H9 (cell line): Measurements from ENCODE around the gene DDAH2. TPM values are rescaled to one million over a fixed set of nuclear protein-coding genes. Genes with fewer than 3 reads are reported as not detected.

ENCODE experiments used
- DNase-seq: peaks from one replicate; pipeline ENCODE4 v3.0.0-alpha.2; 2017
- H2AFZ ChIP-seq: one replicate; pipeline ENCODE4 v1.6.1; 2013; ENCODE audit warnings: mild to moderate bottlenecking, low read length, control low read depth, moderate library complexity
- H2AK5ac ChIP-seq: 2 replicates; pipeline ENCODE4 v1.6.1; 2013; ENCODE audit warnings: low read length, control low read depth, mixed read lengths; ENCODE audit not compliant: insufficient read length
- H2BK120ac ChIP-seq: one replicate; pipeline ENCODE4 v1.6.1; 2013; ENCODE audit warnings: low read depth, mild to moderate bottlenecking, low read length, control low read depth, inconsistent platforms; ENCODE audit not compliant: poor library complexity, severe bottlenecking
- H2BK12ac ChIP-seq: 2 replicates; pipeline ENCODE4 v1.6.1; 2013; ENCODE audit warnings: low read length, control low read depth, mixed read lengths, low read depth; ENCODE audit not compliant: insufficient read length
- H2BK15ac ChIP-seq: 2 replicates; pipeline ENCODE4 v1.6.1; 2013; ENCODE audit warnings: low read depth, low read length, control low read depth
- H2BK20ac ChIP-seq: one replicate; pipeline ENCODE4 v1.6.1; 2013; ENCODE audit warnings: low read depth, mild to moderate bottlenecking, low read length, control low read depth, inconsistent platforms; ENCODE audit not compliant: poor library complexity, severe bottlenecking
- H2BK5ac ChIP-seq: 2 replicates; pipeline ENCODE4 v1.6.1; 2013; ENCODE audit warnings: low read length, control low read depth, mixed read lengths; ENCODE audit not compliant: insufficient read length
- H3K14ac ChIP-seq: 2 replicates; pipeline ENCODE4 v1.6.1; 2013; ENCODE audit warnings: low read length, control low read depth; ENCODE audit not compliant: insufficient read depth
- H3K18ac ChIP-seq: 2 replicates; pipeline ENCODE4 v1.6.1; 2013; ENCODE audit warnings: low read depth, mild to moderate bottlenecking, mixed read lengths, low read length, control low read depth; ENCODE audit not compliant: insufficient read length
- H3K23ac ChIP-seq: 2 replicates; pipeline ENCODE4 v1.6.1; 2013; ENCODE audit warnings: low read length, control low read depth, mixed read lengths, low read depth; ENCODE audit not compliant: insufficient read length
- H3K23me2 ChIP-seq: 2 replicates; pipeline ENCODE4 v1.6.1; 2013; ENCODE audit warnings: low read depth, mild to moderate bottlenecking, mixed read lengths, low read length, control low read depth; ENCODE audit not compliant: insufficient read length, poor library complexity, severe bottlenecking
- H3K27ac ChIP-seq: 2 replicates; pipeline ENCODE4 v1.5.1; 2013; ENCODE audit warnings: low read length, control low read depth, mixed read lengths, low read depth; ENCODE audit not compliant: insufficient read length
- H3K27me3 ChIP-seq: 2 replicates; pipeline ENCODE4 v1.6.1; 2013; ENCODE audit warnings: low read length, control low read depth, inconsistent platforms; ENCODE audit not compliant: insufficient read depth
- H3K4ac ChIP-seq: 2 replicates; pipeline ENCODE4 v1.6.1; 2013; ENCODE audit warnings: low read depth, mild to moderate bottlenecking, control low read depth, inconsistent platforms, low read length, moderate library complexity
- H3K4me1 ChIP-seq: 2 replicates; pipeline ENCODE4 v1.6.1; 2013; ENCODE audit warnings: low read length, control low read depth, inconsistent platforms; ENCODE audit not compliant: insufficient read depth
- H3K4me2 ChIP-seq: 2 replicates; pipeline ENCODE4 v1.6.1; 2013; ENCODE audit warnings: low read length, control low read depth, mixed read lengths; ENCODE audit not compliant: insufficient read length, insufficient read depth
- H3K56ac ChIP-seq: 2 replicates; pipeline ENCODE4 v1.6.1; 2013; ENCODE audit warnings: low read depth, mild to moderate bottlenecking, mixed read lengths, low read length, control low read depth; ENCODE audit not compliant: insufficient read length
- H3K79me1 ChIP-seq: 2 replicates; pipeline ENCODE4 v1.6.1; 2013; ENCODE audit warnings: low read depth, mild to moderate bottlenecking, moderate library complexity, low read length, control low read depth, inconsistent platforms; ENCODE audit not compliant: insufficient read depth, poor library complexity, severe bottlenecking
- H3K79me2 ChIP-seq: 2 replicates; pipeline ENCODE4 v1.6.1; 2013; ENCODE audit warnings: low read length, control low read depth, inconsistent platforms; ENCODE audit not compliant: insufficient read depth
- H3K9ac ChIP-seq: 2 replicates; pipeline ENCODE4 v1.6.1; 2013; ENCODE audit warnings: low read length, control low read depth, mixed read lengths; ENCODE audit not compliant: insufficient read length; ENCODE audit errors: extremely low read depth
- H3K9me3 ChIP-seq: one replicate; pipeline ENCODE4 v1.6.1; 2013; ENCODE audit warnings: low read depth, low read length, inconsistent platforms; ENCODE audit not compliant: control insufficient read depth
- H3T11ph ChIP-seq: one replicate; pipeline ENCODE4 v1.6.1; 2013; ENCODE audit warnings: mild to moderate bottlenecking, low read length, control low read depth, inconsistent platforms
- H4K20me1 ChIP-seq: one replicate; pipeline ENCODE4 v1.6.1; 2013; ENCODE audit not compliant: control insufficient read depth, insufficient read length, insufficient read depth
- H4K5ac ChIP-seq: 2 replicates; pipeline ENCODE4 v1.6.1; 2013; ENCODE audit warnings: low read depth, mild to moderate bottlenecking, mixed read lengths, low read length, control low read depth; ENCODE audit not compliant: insufficient read length
- H4K8ac ChIP-seq: replicated peaks from 2 replicates; pipeline ENCODE4 v1.6.1; 2013; ENCODE audit warnings: low read length, control low read depth, mixed read lengths, low read depth; ENCODE audit not compliant: insufficient read length
- H4K91ac ChIP-seq: 2 replicates; pipeline ENCODE4 v1.6.1; 2013; ENCODE audit warnings: low read depth, mild to moderate bottlenecking, moderate library complexity, mixed read lengths, low read length, control low read depth; ENCODE audit not compliant: insufficient read length
- H3K27ac Mint-ChIP-seq, 3 experiments: 2 replicates in 2 of 3; 3 replicates in 1 of 3; pipeline ENCODE4 v1.8.0; 2020 to 2021; ENCODE audit warnings: mixed read lengths in 3 of 3, mild to moderate bottlenecking in 1 of 3, moderate library complexity in 1 of 3
- H3K27me3 Mint-ChIP-seq: 2 replicates; pipeline ENCODE4 v1.8.0; 2021; ENCODE audit warnings: low read depth, mild to moderate bottlenecking, moderate library complexity, mixed read lengths
- H3K36me3 Mint-ChIP-seq, 3 experiments: 2 replicates in 2 of 3; 3 replicates in 1 of 3; pipeline ENCODE4 v1.8.0; 2020 to 2021; ENCODE audit warnings: low read depth in 3 of 3, mixed read lengths in 3 of 3; ENCODE audit not compliant: insufficient read depth in 1 of 3
- H3K4me1 Mint-ChIP-seq, 2 experiments: 2 replicates each; pipeline ENCODE4 v1.8.0; 2020; ENCODE audit warnings: mixed read lengths in 2 of 2
- H3K4me3 Mint-ChIP-seq, 2 experiments: 2 replicates in 1 of 2; 3 replicates in 1 of 2; pipeline ENCODE4 v1.8.0; 2020 to 2021; ENCODE audit warnings: mild to moderate bottlenecking in 2 of 2, mixed read lengths in 2 of 2, moderate library complexity in 1 of 2
- H3K9me3 Mint-ChIP-seq, 2 experiments: 2 replicates in 1 of 2; 3 replicates in 1 of 2; pipeline ENCODE4 v1.8.0; 2020; ENCODE audit warnings: mild to moderate bottlenecking in 2 of 2, mixed read lengths in 2 of 2, moderate library complexity in 1 of 2
- WGBS: extraction: QIAGEN DNeasy Blood & Tissue Kit; methylation state at CpG from one replicate; pipeline ENCODE4 v1.1.7; 2013; ENCODE audit warnings: missing lambda C conversion rate, low lambda C conversion rate, mixed read lengths; ENCODE audit not compliant: insufficient read length; ENCODE audit errors: extremely low coverage; 5-methylcytosine and 5-hydroxymethylcytosine counted together
- total RNA-seq: library from RNA; stranded (reverse); gene quantifications from 2 replicates; pipeline ENCODE4 v1.2.1, GENCODE V29; 2021
- TF ChIP-seq, protein P1 (sequence below): fragments of 200-600 bp; sonication (generic); conservative IDR thresholded peaks from 3 replicates; pipeline ENCODE4 v1.8.0; 2021; ENCODE audit warnings: antibody characterized with exemption, mild to moderate bottlenecking

DDAH2 gene
- total RNA-seq, 1 experiment from 2014 or later, result 73.2 TPM

DNA sequence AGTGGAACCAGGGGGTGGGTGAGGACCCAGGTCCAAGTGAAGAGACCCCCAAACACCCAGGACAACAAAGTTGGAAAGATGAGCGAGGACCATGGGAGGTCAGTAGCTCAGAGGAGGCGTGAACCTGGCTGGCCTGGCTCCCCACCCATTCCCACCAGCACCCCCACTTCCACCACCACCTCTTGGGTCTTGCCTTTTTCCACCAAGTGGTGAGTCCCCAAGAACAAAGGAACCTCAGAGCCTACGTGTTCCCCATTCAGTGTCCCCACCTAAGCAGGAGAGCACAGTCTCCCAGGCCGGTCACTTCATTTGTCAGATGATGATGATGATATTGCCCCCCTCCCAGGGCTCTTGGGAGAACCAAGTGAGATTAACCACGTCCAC is 48.6 kb upstream of the DDAH2 start:
- Mint-ChIP-seq H3K4me3 (no peak overlapping the region), H3K27ac (peak overlapping the region in 1 of 3 experiments; percentile 40; a peak in 2 of 7 replicates), H3K4me1 (peaks cover 5 to 10% of the 10 kb centered on the region in 2 experiments; a peak in 3 of 4 replicates), H3K9me3 (no peaks in the 10 kb centered on the region), H3K36me3 (peaks cover 28 to 51% (median 35%) of the 10 kb centered on the region in 3 experiments; a peak in 6 of 7 replicates), H3K27me3 (no peaks in the 10 kb centered on the region)
- Histone ChIP-seq H2BK5ac (no peak overlapping the region), H3T11ph (no peak overlapping the region), H3K79me1 (no peaks in the 10 kb centered on the region), H4K8ac (no peak overlapping the region), H3K23me2 (no peaks in the 10 kb centered on the region), H3K4me2 (no peak overlapping the region), H3K9me3 (no peaks in the 10 kb centered on the region), H2AFZ (no peak overlapping the region), H2BK12ac (no peak overlapping the region), H3K27ac (no peak overlapping the region), H2BK15ac (no peak overlapping the region), H3K23ac (no peak overlapping the region), H4K5ac (no peak overlapping the region), H2AK5ac (no peak overlapping the region), H3K4ac (no peak overlapping the region), H3K79me2 (no peaks in the 10 kb centered on the region), H3K27me3 (no peaks in the 10 kb centered on the region), H3K14ac (no peak overlapping the region), H3K9ac (no peak overlapping the region), H2BK20ac (no peak overlapping the region), H4K20me1 (no peaks in the 10 kb centered on the region), H3K56ac (no peak overlapping the region), H2BK120ac (no peak overlapping the region), H4K91ac (no peak overlapping the region), H3K18ac (no peak overlapping the region), H3K4me1 (no peaks in the 10 kb centered on the region)
- no CpG with 5 or more reads among the region's 5 CpGs for WGBS
- DNase-seq, result no peak
- TF ChIP-seq, protein P1, sequence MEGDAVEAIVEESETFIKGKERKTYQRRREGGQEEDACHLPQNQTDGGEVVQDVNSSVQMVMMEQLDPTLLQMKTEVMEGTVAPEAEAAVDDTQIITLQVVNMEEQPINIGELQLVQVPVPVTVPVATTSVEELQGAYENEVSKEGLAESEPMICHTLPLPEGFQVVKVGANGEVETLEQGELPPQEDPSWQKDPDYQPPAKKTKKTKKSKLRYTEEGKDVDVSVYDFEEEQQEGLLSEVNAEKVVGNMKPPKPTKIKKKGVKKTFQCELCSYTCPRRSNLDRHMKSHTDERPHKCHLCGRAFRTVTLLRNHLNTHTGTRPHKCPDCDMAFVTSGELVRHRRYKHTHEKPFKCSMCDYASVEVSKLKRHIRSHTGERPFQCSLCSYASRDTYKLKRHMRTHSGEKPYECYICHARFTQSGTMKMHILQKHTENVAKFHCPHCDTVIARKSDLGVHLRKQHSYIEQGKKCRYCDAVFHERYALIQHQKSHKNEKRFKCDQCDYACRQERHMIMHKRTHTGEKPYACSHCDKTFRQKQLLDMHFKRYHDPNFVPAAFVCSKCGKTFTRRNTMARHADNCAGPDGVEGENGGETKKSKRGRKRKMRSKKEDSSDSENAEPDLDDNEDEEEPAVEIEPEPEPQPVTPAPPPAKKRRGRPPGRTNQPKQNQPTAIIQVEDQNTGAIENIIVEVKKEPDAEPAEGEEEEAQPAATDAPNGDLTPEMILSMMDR, result no peak
